Lower leg skin (tissue), 3 donors: Measurements from ENCODE around the gene DCAF4.

Experiments used
- POLR2A ChIP-seq, 2 donors: fragments of 450-650 bp; IDR thresholded peaks; one replicate each; pipeline ENCODE4 v1.6.1; 2016 to 2017; ENCODE audit warnings: antibody characterized with exemption in 2 of 2, mild to moderate bottlenecking in 1 of 2, moderate library complexity in 1 of 2
- TF ChIP-seq, protein P1 (sequence below), 3 donors: fragments of 450-650 bp; IDR thresholded peaks; one replicate each; pipeline ENCODE4 v1.5.1; 2016; ENCODE audit warnings: antibody characterized with exemption in 3 of 3, mild to moderate bottlenecking in 3 of 3, moderate library complexity in 2 of 3

DNA sequence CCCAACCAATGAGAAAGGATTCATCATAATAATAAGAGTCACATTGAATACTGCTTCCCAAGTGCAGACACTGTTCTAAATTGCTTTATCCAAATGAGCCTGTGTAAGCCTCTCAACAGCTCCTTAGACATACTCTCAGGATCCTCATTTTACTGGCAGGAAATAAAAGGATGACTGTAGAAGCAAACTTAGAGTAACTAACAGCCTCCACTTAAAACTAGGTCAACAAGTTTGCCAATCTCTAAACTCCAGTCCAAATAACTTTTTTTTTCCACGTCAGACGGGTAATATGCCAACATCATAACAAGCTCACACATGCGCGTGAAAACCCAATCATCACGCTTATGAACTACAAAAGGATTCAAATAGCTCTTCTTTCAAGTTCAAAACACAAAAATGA is 17.1 kb upstream of the DCAF4 start:
- TF ChIP-seq, protein P1, sequence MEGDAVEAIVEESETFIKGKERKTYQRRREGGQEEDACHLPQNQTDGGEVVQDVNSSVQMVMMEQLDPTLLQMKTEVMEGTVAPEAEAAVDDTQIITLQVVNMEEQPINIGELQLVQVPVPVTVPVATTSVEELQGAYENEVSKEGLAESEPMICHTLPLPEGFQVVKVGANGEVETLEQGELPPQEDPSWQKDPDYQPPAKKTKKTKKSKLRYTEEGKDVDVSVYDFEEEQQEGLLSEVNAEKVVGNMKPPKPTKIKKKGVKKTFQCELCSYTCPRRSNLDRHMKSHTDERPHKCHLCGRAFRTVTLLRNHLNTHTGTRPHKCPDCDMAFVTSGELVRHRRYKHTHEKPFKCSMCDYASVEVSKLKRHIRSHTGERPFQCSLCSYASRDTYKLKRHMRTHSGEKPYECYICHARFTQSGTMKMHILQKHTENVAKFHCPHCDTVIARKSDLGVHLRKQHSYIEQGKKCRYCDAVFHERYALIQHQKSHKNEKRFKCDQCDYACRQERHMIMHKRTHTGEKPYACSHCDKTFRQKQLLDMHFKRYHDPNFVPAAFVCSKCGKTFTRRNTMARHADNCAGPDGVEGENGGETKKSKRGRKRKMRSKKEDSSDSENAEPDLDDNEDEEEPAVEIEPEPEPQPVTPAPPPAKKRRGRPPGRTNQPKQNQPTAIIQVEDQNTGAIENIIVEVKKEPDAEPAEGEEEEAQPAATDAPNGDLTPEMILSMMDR (IDR thresholded peaks at IDR 0.05): no peak
- no peak for TF ChIP-seq POLR2A (IDR thresholded peaks at IDR 0.05)
